Measurements from ENCODE around the gene TATDN2. TPM values are rescaled to one million over a fixed set of nuclear protein-coding genes. Genes with fewer than 3 reads are reported as not detected.

TATDN2 gene
- total and polyA plus RNA-seq, 4 donors, result 12.0 to 32.9 (median 23.8) TPM

DNA sequence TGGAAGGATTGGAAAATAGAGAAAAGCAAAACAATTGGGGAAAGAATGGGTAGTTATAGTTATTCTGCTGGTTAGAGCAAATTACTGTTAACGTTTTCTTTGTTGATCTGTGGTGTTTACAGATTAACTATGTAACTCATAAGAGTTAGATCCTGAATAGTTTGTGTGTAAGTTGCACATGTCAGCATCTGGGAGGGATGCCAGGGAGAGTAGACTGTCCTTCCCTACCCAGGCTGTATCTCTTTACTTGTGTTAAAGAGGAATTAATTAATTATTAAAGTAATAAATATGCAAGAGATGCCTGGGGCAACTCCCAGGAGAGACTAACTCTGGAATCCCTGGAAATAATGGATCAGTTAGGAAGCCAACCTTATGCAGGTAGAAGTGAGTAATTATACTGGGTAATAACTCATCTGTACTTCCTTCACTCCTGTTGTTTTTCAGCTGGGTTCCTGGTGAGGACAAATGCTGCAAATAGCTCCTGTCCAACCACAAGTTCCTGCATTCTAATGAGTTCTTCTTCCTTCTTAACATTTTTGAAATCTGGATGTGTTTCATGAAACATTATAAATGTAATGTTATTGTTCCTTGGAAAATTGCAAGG is 25.5 kb downstream of the TATDN2 start:
- peak in 1 of 3 donors; percentile 21 for DNase-seq
- H3K4me1 ChIP-seq (ENCODE audit: control insufficient read depth in 5 of 5, insufficient read depth in 5 of 5, low read length in 5 of 5), result peaks cover 0 to 14% (median 0%) of the 10 kb centered on the region in 5 donors
- no peak overlapping the region for H3K9ac ChIP-seq (ENCODE audit: insufficient read depth in 1 of 2, low read length in 2 of 2)
- no peak overlapping the region for H3K4me3 ChIP-seq
- H3K36me3 ChIP-seq (ENCODE audit: control insufficient read depth in 4 of 4, insufficient read depth in 4 of 4, low read length in 4 of 4), result peaks cover 5 to 46% (median 20%) of the 10 kb centered on the region in 4 donors
- no peaks in the 10 kb centered on the region for H3K27me3 ChIP-seq (ENCODE audit: control insufficient read depth in 3 of 3, insufficient read depth in 3 of 3, low read length in 2 of 3)
- 19 to 20% methylated on average over 1 of the region's 1 CpG for WGBS, 2 donors
- TF ChIP-seq, protein P1, sequence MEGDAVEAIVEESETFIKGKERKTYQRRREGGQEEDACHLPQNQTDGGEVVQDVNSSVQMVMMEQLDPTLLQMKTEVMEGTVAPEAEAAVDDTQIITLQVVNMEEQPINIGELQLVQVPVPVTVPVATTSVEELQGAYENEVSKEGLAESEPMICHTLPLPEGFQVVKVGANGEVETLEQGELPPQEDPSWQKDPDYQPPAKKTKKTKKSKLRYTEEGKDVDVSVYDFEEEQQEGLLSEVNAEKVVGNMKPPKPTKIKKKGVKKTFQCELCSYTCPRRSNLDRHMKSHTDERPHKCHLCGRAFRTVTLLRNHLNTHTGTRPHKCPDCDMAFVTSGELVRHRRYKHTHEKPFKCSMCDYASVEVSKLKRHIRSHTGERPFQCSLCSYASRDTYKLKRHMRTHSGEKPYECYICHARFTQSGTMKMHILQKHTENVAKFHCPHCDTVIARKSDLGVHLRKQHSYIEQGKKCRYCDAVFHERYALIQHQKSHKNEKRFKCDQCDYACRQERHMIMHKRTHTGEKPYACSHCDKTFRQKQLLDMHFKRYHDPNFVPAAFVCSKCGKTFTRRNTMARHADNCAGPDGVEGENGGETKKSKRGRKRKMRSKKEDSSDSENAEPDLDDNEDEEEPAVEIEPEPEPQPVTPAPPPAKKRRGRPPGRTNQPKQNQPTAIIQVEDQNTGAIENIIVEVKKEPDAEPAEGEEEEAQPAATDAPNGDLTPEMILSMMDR (IDR thresholded peaks at IDR 0.05; ENCODE audit: control extremely low read depth, extremely low read depth), result no peak
- H3K27ac ChIP-seq (ENCODE audit: low read depth in 1 of 2, low read length in 1 of 2), result no peak overlapping the region
- no peak for ATAC-seq (ENCODE audit: insufficient read depth, low FRiP score)
- H3K9me3 ChIP-seq (ENCODE audit: control insufficient read depth in 4 of 4, insufficient read depth in 3 of 4, low read length in 3 of 4), result no peaks in the 10 kb centered on the region

DNA sequence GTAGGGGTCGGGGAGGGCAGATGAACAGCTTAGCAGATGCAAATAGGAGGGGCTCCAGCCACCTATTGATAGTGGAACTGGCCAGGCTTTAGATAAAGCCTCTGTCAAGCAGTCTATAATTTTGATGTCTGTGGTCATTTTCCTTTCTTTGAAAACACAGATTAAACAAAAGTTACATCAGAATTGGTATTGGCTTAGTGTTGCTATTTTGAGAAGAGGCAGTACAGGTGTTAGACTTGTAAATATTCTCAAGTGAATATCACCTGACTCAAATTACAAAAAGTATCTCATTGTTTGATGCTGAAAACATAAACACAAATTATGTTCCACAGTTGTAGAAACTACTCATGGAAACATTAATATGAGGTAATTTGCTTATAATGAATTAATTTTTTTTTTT is 26.3 kb downstream of the TATDN2 start:
- peaks cover 10 to 47% (median 18%) of the 10 kb centered on the region in 4 donors for H3K36me3 ChIP-seq (ENCODE audit: control insufficient read depth in 4 of 4, insufficient read depth in 4 of 4, low read length in 4 of 4)
- 75 to 89% methylated on average over 1 of the region's 1 CpG for WGBS, 2 donors
- TF ChIP-seq, protein P1 (IDR thresholded peaks at IDR 0.05; ENCODE audit: control extremely low read depth, extremely low read depth), result no peak

DNA sequence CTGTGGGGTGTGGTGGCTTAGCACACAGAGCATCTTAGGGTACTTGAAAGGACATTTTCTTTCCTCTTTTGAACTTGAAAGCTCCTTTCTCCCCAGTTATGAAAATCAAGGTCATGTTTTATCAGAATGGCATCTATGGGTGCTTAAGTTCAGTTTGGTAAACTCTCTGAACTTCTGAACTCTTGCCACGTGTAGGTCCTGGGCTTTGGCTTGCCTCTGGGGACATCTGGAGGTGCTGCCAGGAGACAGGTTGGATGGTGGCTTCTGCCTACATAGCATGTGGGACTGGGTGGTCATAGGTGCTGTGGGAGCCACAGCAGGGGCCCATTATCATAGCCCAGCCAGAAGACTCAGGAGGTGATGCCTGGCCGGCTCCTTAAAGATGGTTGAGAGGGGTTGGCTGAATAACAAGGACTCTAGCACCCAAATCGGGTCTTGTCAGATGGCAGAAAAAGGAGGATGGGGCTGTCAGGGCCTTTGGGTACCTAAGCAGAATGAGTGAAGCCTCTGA is 28.9 kb downstream of the TATDN2 start:
- no peak overlapping the region for H3K9ac ChIP-seq (ENCODE audit: insufficient read depth in 1 of 2, low read length in 2 of 2)
- peaks cover 13 to 46% (median 21%) of the 10 kb centered on the region in 4 donors for H3K36me3 ChIP-seq (ENCODE audit: control insufficient read depth in 4 of 4, insufficient read depth in 4 of 4, low read length in 4 of 4)

More for the DNA sequence above, 26.3 kb downstream of the TATDN2 start:
- Histone ChIP-seq H3K4me3 (no peak overlapping the region), H3K9ac (ENCODE audit: insufficient read depth in 1 of 2, low read length in 2 of 2) (no peak overlapping the region), H3K27ac (ENCODE audit: low read depth in 1 of 2, low read length in 1 of 2) (no peak overlapping the region), H3K27me3 (ENCODE audit: control insufficient read depth in 3 of 3, insufficient read depth in 3 of 3, low read length in 2 of 3) (no peaks in the 10 kb centered on the region), H3K4me1 (ENCODE audit: control insufficient read depth in 5 of 5, insufficient read depth in 5 of 5, low read length in 5 of 5) (peaks cover 0 to 14% (median 0%) of the 10 kb centered on the region in 5 donors), H3K9me3 (ENCODE audit: control insufficient read depth in 4 of 4, insufficient read depth in 3 of 4, low read length in 3 of 4) (no peaks in the 10 kb centered on the region)
- DNase-seq, result no peak
- no peak for ATAC-seq (ENCODE audit: insufficient read depth, low FRiP score)

More for the DNA sequence above, 28.9 kb downstream of the TATDN2 start:
- ATAC-seq (ENCODE audit: insufficient read depth, low FRiP score), result no peak
- Histone ChIP-seq H3K4me3 (no peak overlapping the region), H3K27me3 (ENCODE audit: control insufficient read depth in 3 of 3, insufficient read depth in 3 of 3, low read length in 2 of 3) (no peaks in the 10 kb centered on the region), H3K27ac (ENCODE audit: low read depth in 1 of 2, low read length in 1 of 2) (no peak overlapping the region), H3K9me3 (ENCODE audit: control insufficient read depth in 4 of 4, insufficient read depth in 3 of 4, low read length in 3 of 4) (no peaks in the 10 kb centered on the region), H3K4me1 (ENCODE audit: control insufficient read depth in 5 of 5, insufficient read depth in 5 of 5, low read length in 5 of 5) (peaks cover 0 to 14% (median 0%) of the 10 kb centered on the region in 5 donors)
- DNase-seq, result no peak
- TF ChIP-seq, protein P1 (IDR thresholded peaks at IDR 0.05; ENCODE audit: control extremely low read depth, extremely low read depth), result no peak
- WGBS, 2 donors, result 83 to 94% methylated on average over 3 of the region's 3 CpGs
